ENCODE measurements around the gene FBXW7.
A peak's percentile ranks its signal among the peaks of the same experiment; 100 is the strongest.

Gene FBXW7

GRCh38 chr4:152479428-152480026 lies 56.4 kb downstream of the FBXW7 start:
- no peak overlapping the region for H3K4me3 ChIP-seq (ENCODE audit: low read length)
- no peak for TF ChIP-seq CTCF (conservative IDR thresholded peaks at IDR 0.05; ENCODE audit: low read length)
- DNase-seq (ENCODE audit: low read depth), result peak; percentile 30

- no peak for DNase-seq (ENCODE audit: low read depth)
- no peak for TF ChIP-seq CTCF (conservative IDR thresholded peaks at IDR 0.05; ENCODE audit: low read length)
- no peak overlapping the region for H3K4me3 ChIP-seq (ENCODE audit: low read length)
These were observed 57.2 kb downstream of the FBXW7 start for GRCh38 chr4:152478461-152479237.

GRCh38 chr4:152476796-152477195 lies 59.1 kb downstream of the FBXW7 start:
- H3K4me3 ChIP-seq (ENCODE audit: low read length), result no peak overlapping the region
- no peak for DNase-seq (ENCODE audit: low read depth)
- TF ChIP-seq CTCF (conservative IDR thresholded peaks at IDR 0.05; ENCODE audit: low read length), result no peak

GRCh38 chr4:152471251-152471792 lies 64.6 kb downstream of the FBXW7 start:
- TF ChIP-seq CTCF (conservative IDR thresholded peaks at IDR 0.05; ENCODE audit: low read length), result no peak
- DNase-seq (ENCODE audit: low read depth), result no peak
- H3K4me3 ChIP-seq (ENCODE audit: low read length), result no peak overlapping the region

- no peak for TF ChIP-seq CTCF (conservative IDR thresholded peaks at IDR 0.05; ENCODE audit: low read length)
- no peak for DNase-seq (ENCODE audit: low read depth)
- H3K4me3 ChIP-seq (ENCODE audit: low read length), result no peak overlapping the region
These were observed 67.5 kb downstream of the FBXW7 start for GRCh38 chr4:152468408-152468807.

- no peak for DNase-seq (ENCODE audit: low read depth)
- TF ChIP-seq CTCF (conservative IDR thresholded peaks at IDR 0.05; ENCODE audit: low read length), result no peak
These were observed 68.8 kb downstream of the FBXW7 start for GRCh38 chr4:152467101-152467500.

More at GRCh38 chr4:152467101-152467500, 68.8 kb downstream of the FBXW7 start:
- H3K4me3 ChIP-seq (ENCODE audit: low read length), result no peak overlapping the region
